HEK293 (cell line): ENCODE measurements around the gene MED13L.
A peak's percentile ranks its signal among the peaks of the same experiment; 100 is the strongest.
"Not testable (repeated sequence)": the region's sequence is repeated elsewhere in the genome, so short reads cannot be mapped to it uniquely, and the experiment has no call there.

Source experiments
- CTCF ChIA-PET: fragments of 350-600 bp; formaldehyde crosslinking; extraction: SDS; loops from one replicate; lab custom pipeline; 2021; ENCODE audit warnings: antibody characterized with exemption; lab: Yijun Ruan, JAX
- POLR2A ChIA-PET: fragments of 300-600 bp; formaldehyde crosslinking; extraction: SDS; loops from one replicate; lab custom pipeline; 2020; ENCODE audit warnings: antibody characterized with exemption, inconsistent platforms; lab: Yijun Ruan, JAX
- H3K27ac ChIP-seq: fragments of 200-500 bp; sonication (Bioruptor generic); 2 replicates; pipeline ENCODE4 v1.5.1; 2014; ENCODE audit warnings: low read depth, low read length, control low read depth, inconsistent platforms; ENCODE audit errors: extremely low read depth
- H3K36me3 ChIP-seq, 2 experiments: fragments of 200-500 bp in 1 of 2; sonication (Bioruptor generic) in 1 of 2; 1 replicate in 1 of 2; 2 replicates in 1 of 2; pipeline ENCODE4 v1.5.1; 2014 to 2017; ENCODE audit warnings: inconsistent platforms in 2 of 2, low read length in 2 of 2; ENCODE audit not compliant: control insufficient read depth in 2 of 2, insufficient read depth in 1 of 2
- H3K4me1 ChIP-seq: fragments of 200-500 bp; sonication (Bioruptor generic); 2 replicates; pipeline ENCODE4 v1.5.1; 2014; ENCODE audit warnings: mild to moderate bottlenecking, low read length, inconsistent platforms; ENCODE audit not compliant: control insufficient read depth, insufficient read depth
- H3K4me3 ChIP-seq: 2 replicates; pipeline ENCODE4 v1.5.1; 2011; ENCODE audit warnings: low read depth, mild to moderate bottlenecking, control low read depth, low read length, moderate library complexity
- H3K9me3 ChIP-seq: fragments of 200-500 bp; sonication (Bioruptor generic); 2 replicates; pipeline ENCODE4 v1.5.1; 2014; ENCODE audit warnings: low read depth, low read length, inconsistent platforms; ENCODE audit not compliant: control insufficient read depth, insufficient read depth
- BCL11A ChIP-seq: fragments of 450-650 bp; formaldehyde crosslinking; IDR thresholded peaks from 2 replicates; pipeline ENCODE4 v1.5.1; 2016; ENCODE audit warnings: low read depth, missing biosample characterization, missing genetic modification characterization
- KLF1 ChIP-seq: fragments of 450-650 bp; formaldehyde crosslinking; IDR thresholded peaks from 2 replicates; pipeline ENCODE4 v1.5.1; 2016; ENCODE audit warnings: missing biosample characterization, missing genetic modification characterization
- KLF10 ChIP-seq: fragments of 450-650 bp; IDR thresholded peaks from 2 replicates; pipeline ENCODE4 v1.5.1; 2018; ENCODE audit warnings: missing biosample characterization, mild to moderate bottlenecking, missing genetic modification characterization
- OSR2 ChIP-seq: fragments of 450-650 bp; formaldehyde crosslinking; IDR thresholded peaks from 2 replicates; pipeline ENCODE4 v1.5.1; 2016; ENCODE audit warnings: missing biosample characterization, missing genetic modification characterization
- OVOL3 ChIP-seq: fragments of 450-650 bp; formaldehyde crosslinking; IDR thresholded peaks from 2 replicates; pipeline ENCODE4 v1.5.1; 2016; ENCODE audit warnings: missing biosample characterization, missing genetic modification characterization
- SP7 ChIP-seq: fragments of 450-650 bp; formaldehyde crosslinking; IDR thresholded peaks from 2 replicates; pipeline ENCODE4 v1.5.1; 2016; ENCODE audit warnings: missing biosample characterization, missing genetic modification characterization
- TCF7L2 ChIP-seq: IDR thresholded peaks from 2 replicates; pipeline ENCODE4 v1.6.1; 2011; ENCODE audit warnings: low read depth, mild to moderate bottlenecking, inconsistent platforms, low read length, moderate library complexity, borderline replicate concordance
- WT1 ChIP-seq: fragments of 450-650 bp; formaldehyde crosslinking; IDR thresholded peaks from 2 replicates; pipeline ENCODE4 v1.5.1; 2016; ENCODE audit warnings: missing biosample characterization, missing genetic modification characterization
- YY1 ChIP-seq: fragments of 450-650 bp; formaldehyde crosslinking; IDR thresholded peaks from 2 replicates; pipeline ENCODE4 v1.5.1; 2018; ENCODE audit warnings: missing biosample characterization, missing genetic modification characterization
- ZBTB17 ChIP-seq: fragments of 450-650 bp; formaldehyde crosslinking; IDR thresholded peaks from 2 replicates; pipeline ENCODE4 v1.5.1; 2016; ENCODE audit warnings: missing biosample characterization, missing genetic modification characterization
- ZBTB7A ChIP-seq: fragments of 450-650 bp; formaldehyde crosslinking; IDR thresholded peaks from 2 replicates; pipeline ENCODE4 v1.5.1; 2016; ENCODE audit warnings: low read depth, missing biosample characterization, missing genetic modification characterization
- ZBTB8A ChIP-seq: fragments of 450-650 bp; formaldehyde crosslinking; IDR thresholded peaks from 2 replicates; pipeline ENCODE4 v1.5.1; 2016; ENCODE audit warnings: missing biosample characterization, missing genetic modification characterization
- ZNF391 ChIP-seq: fragments of 450-650 bp; formaldehyde crosslinking; IDR thresholded peaks from 2 replicates; pipeline ENCODE4 v1.5.1; 2016; ENCODE audit warnings: low read depth, missing biosample characterization, missing genetic modification characterization, borderline replicate concordance
- ZSCAN23 ChIP-seq: fragments of 450-650 bp; formaldehyde crosslinking; IDR thresholded peaks from 2 replicates; pipeline ENCODE4 v1.5.1; 2016; ENCODE audit warnings: missing biosample characterization, missing genetic modification characterization
- ZXDB ChIP-seq: fragments of 450-650 bp; formaldehyde crosslinking; IDR thresholded peaks from 2 replicates; pipeline ENCODE4 v1.5.1; 2016; ENCODE audit warnings: missing biosample characterization, missing genetic modification characterization
- TF ChIP-seq, protein P1 (sequence below): fragments of 450-650 bp; formaldehyde crosslinking; IDR thresholded peaks from 2 replicates; pipeline ENCODE4 v1.5.1; 2016; ENCODE audit warnings: missing biosample characterization, missing genetic modification characterization
- TF ChIP-seq, protein P2 (sequence below): fragments of 450-650 bp; formaldehyde crosslinking; IDR thresholded peaks from 2 replicates; pipeline ENCODE4 v1.5.1; 2016; ENCODE audit warnings: missing biosample characterization, missing genetic modification characterization
- TF ChIP-seq, protein P3 (sequence below): fragments of 450-650 bp; formaldehyde crosslinking; IDR thresholded peaks from 2 replicates; pipeline ENCODE4 v1.5.1; 2016; ENCODE audit warnings: missing biosample characterization, missing genetic modification characterization, borderline replicate concordance
- TF ChIP-seq, protein P4 (sequence below): fragments of 450-650 bp; formaldehyde crosslinking; IDR thresholded peaks from 2 replicates; pipeline ENCODE4 v1.5.1; 2016; ENCODE audit warnings: missing biosample characterization, missing genetic modification characterization
- TF ChIP-seq, protein P5 (sequence below): fragments of 450-650 bp; formaldehyde crosslinking; IDR thresholded peaks from 2 replicates; pipeline ENCODE4 v1.5.1; 2017; ENCODE audit warnings: missing biosample characterization, missing genetic modification characterization

Gene MED13L

DNA sequence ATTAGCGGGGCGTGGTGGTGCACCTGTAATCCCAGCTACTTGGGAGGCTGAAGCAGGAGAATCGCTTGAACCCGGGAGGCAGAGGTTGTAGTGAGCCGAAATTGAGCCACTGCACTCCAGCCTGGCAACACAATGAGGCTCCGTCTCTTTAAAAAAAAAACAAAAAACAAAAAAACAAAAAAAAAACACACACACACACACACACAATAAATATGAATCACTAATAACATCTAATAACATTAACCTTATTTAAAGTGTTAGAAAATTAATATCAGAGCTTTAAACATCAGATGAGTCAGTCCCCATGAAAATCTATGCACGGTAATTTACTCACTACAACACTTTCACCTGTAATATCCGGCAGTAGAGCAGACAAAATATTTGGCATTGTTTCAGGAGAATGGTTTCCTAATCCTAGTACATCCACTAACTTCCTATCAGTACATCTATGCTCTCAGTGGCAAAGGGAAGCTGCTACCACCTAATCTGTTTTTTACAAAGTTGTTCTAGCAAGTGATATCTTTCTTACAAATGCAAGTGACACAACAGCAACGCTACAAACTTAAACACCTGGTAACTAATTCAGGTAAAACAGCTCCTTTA is 36.2 kb downstream of the MED13L start (continued):
- peak; percentile 89 for TF ChIP-seq OSR2 (tag by site-specific recombination)
- TF ChIP-seq, protein P1, sequence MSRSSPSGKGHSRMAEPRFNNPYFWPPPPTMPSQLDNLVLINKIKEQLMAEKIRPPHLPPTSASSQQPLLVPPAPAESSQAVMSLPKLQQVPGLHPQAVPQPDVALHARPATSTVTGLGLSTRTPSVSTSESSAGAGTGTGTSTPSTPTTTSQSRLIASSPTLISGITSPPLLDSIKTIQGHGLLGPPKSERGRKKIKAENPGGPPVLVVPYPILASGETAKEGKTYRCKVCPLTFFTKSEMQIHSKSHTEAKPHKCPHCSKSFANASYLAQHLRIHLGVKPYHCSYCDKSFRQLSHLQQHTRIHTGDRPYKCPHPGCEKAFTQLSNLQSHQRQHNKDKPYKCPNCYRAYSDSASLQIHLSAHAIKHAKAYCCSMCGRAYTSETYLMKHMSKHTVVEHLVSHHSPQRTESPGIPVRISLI = peak; percentile 88
- TF ChIP-seq, all 188 proteins: peak for 9

DNA sequence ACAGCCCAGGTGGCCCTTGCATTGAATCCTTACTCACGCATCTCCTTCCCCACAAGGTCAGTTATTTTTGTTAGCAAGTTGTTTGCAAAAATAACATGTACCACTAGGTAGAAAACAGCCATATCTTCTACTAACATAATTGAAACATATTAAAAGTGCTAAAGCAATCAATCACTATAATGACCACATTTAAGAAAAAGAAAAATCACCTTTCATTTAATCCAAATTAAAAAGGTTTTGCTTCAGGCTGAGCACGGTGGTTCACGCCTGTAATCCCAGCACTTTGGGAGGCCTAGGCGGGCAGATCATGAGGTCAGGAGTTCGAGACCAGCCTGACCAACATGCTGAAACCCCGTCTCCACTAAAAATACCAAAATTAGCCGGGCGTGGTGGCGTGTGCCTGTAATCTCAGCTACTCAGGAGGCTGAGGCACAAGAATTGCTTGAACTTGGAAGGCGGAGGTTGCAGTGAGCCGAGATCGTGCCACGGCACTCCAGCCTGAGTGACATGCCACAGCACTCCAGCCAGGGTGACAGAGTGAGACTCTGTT is 38.8 kb downstream of the MED13L start:
- not testable (repeated sequence) for H3K36me3 ChIP-seq
- TF ChIP-seq BCL11A (tag by site-specific recombination) (0 out of 2 replicates have a peak, but pooled peaks have one; percentile 15), SP7 (tag by site-specific recombination) (peak; percentile 32; the same call in 1 of the 2 replicates), OSR2 (tag by site-specific recombination) (peak; percentile 39; the same call in 1 of the 2 replicates), ZBTB7A (tag by site-specific recombination) (0 out of 2 replicates have a peak, but pooled peaks have one; percentile 63), ZSCAN23 (tag by site-specific recombination) (0 out of 2 replicates have a peak, but pooled peaks have one; percentile 31), KLF1 (peak; percentile 30; the same call in 1 of the 2 replicates), ZBTB17 (tag by site-specific recombination) (peak; percentile 46), WT1 (peak; percentile 57; the same call in 1 of the 2 replicates), ZBTB8A (tag by site-specific recombination) (peak; percentile 12; the same call in 1 of the 2 replicates), OVOL3 (tag by site-specific recombination) (peak; percentile 57; the same call in 1 of the 2 replicates)
- TF ChIP-seq, protein P2, sequence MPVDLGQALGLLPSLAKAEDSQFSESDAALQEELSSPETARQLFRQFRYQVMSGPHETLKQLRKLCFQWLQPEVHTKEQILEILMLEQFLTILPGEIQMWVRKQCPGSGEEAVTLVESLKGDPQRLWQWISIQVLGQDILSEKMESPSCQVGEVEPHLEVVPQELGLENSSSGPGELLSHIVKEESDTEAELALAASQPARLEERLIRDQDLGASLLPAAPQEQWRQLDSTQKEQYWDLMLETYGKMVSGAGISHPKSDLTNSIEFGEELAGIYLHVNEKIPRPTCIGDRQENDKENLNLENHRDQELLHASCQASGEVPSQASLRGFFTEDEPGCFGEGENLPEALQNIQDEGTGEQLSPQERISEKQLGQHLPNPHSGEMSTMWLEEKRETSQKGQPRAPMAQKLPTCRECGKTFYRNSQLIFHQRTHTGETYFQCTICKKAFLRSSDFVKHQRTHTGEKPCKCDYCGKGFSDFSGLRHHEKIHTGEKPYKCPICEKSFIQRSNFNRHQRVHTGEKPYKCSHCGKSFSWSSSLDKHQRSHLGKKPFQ (tag by site-specific recombination) = peak; percentile 28; the same call in 1 of the 2 replicates
- TF ChIP-seq, protein P3, sequence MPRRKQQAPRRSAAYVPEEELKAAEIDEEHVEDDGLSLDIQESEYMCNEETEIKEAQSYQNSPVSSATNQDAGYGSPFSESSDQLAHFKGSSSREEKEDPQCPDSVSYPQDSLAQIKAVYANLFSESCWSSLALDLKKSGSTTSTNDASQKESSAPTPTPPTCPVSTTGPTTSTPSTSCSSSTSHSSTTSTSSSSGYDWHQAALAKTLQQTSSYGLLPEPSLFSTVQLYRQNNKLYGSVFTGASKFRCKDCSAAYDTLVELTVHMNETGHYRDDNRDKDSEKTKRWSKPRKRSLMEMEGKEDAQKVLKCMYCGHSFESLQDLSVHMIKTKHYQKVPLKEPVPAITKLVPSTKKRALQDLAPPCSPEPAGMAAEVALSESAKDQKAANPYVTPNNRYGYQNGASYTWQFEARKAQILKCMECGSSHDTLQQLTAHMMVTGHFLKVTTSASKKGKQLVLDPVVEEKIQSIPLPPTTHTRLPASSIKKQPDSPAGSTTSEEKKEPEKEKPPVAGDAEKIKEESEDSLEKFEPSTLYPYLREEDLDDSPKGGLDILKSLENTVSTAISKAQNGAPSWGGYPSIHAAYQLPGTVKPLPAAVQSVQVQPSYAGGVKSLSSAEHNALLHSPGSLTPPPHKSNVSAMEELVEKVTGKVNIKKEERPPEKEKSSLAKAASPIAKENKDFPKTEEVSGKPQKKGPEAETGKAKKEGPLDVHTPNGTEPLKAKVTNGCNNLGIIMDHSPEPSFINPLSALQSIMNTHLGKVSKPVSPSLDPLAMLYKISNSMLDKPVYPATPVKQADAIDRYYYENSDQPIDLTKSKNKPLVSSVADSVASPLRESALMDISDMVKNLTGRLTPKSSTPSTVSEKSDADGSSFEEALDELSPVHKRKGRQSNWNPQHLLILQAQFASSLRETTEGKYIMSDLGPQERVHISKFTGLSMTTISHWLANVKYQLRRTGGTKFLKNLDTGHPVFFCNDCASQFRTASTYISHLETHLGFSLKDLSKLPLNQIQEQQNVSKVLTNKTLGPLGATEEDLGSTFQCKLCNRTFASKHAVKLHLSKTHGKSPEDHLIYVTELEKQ (tag by site-specific recombination) = 0 out of 2 replicates have a peak, but pooled peaks have one; percentile 25
- TF ChIP-seq, protein P4, sequence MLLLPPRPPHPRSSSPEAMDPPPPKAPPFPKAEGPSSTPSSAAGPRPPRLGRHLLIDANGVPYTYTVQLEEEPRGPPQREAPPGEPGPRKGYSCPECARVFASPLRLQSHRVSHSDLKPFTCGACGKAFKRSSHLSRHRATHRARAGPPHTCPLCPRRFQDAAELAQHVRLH (tag by site-specific recombination) = peak; percentile 81; the same call in 1 of the 2 replicates
- TF ChIP-seq, all 188 proteins: peak for 13; not testable (repeated sequence) for 175
- POLR2A ChIA-PET, H3K27ac ChIP-seq, H3K9me3 ChIP-seq, H3K4me3 ChIP-seq: not testable (repeated sequence)
- CTCF ChIA-PET = interaction anchor here (0.6 to 1.4 kb wide), 4 partner anchors 20 to 241 kb away, joined by 3 to 5 read pairs (median 4); no protein-coding TSS in a partner anchor
- peaks cover 32% of the 10 kb centered on the region for H3K4me1 ChIP-seq

DNA sequence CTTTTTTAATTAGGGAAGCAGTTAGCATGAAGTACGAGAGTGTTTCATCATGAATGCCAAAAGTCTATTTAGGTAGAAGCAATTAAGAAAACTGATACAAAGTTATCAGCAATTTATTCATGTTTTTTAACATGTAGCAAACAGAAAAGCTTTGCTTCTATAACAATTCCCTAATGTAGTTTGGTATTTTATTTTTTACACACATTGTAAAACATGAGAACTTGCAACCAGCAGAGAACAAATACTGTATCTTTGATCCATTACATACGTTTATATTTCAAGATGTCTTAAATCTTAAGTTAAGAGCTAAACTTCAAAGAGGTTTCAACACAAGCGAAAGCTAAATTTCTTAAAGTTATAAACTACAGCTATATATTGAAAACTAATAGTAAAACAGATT is 39.3 kb downstream of the MED13L start:
- no peak overlapping the region for H3K27ac ChIP-seq
- CTCF ChIA-PET = interaction anchor here (0.6 to 1.4 kb wide), 6 partner anchors 20 to 258 kb away, joined by 3 to 5 read pairs (median 3); no protein-coding TSS in a partner anchor
- TF ChIP-seq ZXDB = peak; percentile 41; the same call in 1 of the 2 replicates
- no peak for TF ChIP-seq YY1
- peak; percentile 21; the same call in 1 of the 2 replicates for TF ChIP-seq TCF7L2
- TF ChIP-seq KLF10 (tag by site-specific recombination) = 0 out of 2 replicates have a peak, but pooled peaks have one; percentile 14
- TF ChIP-seq ZNF391 (tag by site-specific recombination) = no peak
- TF ChIP-seq, protein P1 = no peak
- TF ChIP-seq, protein P5, sequence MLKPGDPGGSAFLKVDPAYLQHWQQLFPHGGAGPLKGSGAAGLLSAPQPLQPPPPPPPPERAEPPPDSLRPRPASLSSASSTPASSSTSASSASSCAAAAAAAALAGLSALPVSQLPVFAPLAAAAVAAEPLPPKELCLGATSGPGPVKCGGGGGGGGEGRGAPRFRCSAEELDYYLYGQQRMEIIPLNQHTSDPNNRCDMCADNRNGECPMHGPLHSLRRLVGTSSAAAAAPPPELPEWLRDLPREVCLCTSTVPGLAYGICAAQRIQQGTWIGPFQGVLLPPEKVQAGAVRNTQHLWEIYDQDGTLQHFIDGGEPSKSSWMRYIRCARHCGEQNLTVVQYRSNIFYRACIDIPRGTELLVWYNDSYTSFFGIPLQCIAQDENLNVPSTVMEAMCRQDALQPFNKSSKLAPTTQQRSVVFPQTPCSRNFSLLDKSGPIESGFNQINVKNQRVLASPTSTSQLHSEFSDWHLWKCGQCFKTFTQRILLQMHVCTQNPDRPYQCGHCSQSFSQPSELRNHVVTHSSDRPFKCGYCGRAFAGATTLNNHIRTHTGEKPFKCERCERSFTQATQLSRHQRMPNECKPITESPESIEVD (tag by site-specific recombination) = peak; percentile 99

More for the DNA sequence above, 39.3 kb downstream of the MED13L start:
- H3K36me3 ChIP-seq = no peaks in the 10 kb centered on the region; a peak in 1 of 3 replicates
- H3K4me3 ChIP-seq = no peak overlapping the region
- POLR2A ChIA-PET = no interaction called here
- H3K4me1 ChIP-seq = peaks cover 36% of the 10 kb centered on the region
- no peaks in the 10 kb centered on the region for H3K9me3 ChIP-seq
